Panc1 (cell line): ENCODE measurements around the gene CLMN. TPM values are rescaled to one million over a fixed set of nuclear protein-coding genes. Genes with fewer than 3 reads are reported as not detected.

Experiments used
- ATAC-seq: fragments of 200-7000 bp; cut with Tn5 transposase; 2 replicates; pipeline ENCODE4 v1.9.1; 2020; ENCODE audit warnings: mild to moderate bottlenecking, moderate library complexity
- BruUV-seq: library from RNA; stranded (reverse); fragments of 400-500 nt; replicated peaks from 2 replicates; lab custom pipeline; 2021; lab: Mats Ljungman, UMichigan
- CTCF ChIA-PET: fragments of 300-600 bp; sonication (Branson Sonifier 250); formaldehyde crosslinking; loops from one replicate; lab custom pipeline; 2022; ENCODE audit warnings: antibody characterized with exemption; lab: Charles Lee
- POLR2A ChIA-PET: fragments of 300-600 bp; sonication (Branson Sonifier 250); formaldehyde crosslinking; loops from one replicate; lab custom pipeline; 2022; ENCODE audit warnings: antibody characterized with exemption; lab: Charles Lee
- DNase-seq: peaks from one replicate; pipeline ENCODE4 v3.0.0-alpha.2; 2010; ENCODE audit warnings: low read depth, low spot score
- H3K27ac ChIP-seq: 2 replicates; pipeline ENCODE4 v1.5.1; 2011; ENCODE audit warnings: mild to moderate bottlenecking, low read length, inconsistent platforms
- H3K27me3 ChIP-seq: fragments of 200-500 bp; sonication (Bioruptor generic); 2 replicates; pipeline ENCODE4 v1.6.0; 2014; ENCODE audit warnings: low read length, inconsistent platforms; ENCODE audit not compliant: control insufficient read depth, insufficient read depth
- H3K36me3 ChIP-seq: fragments of 200-500 bp; sonication (Bioruptor generic); 2 replicates; pipeline ENCODE4 v1.5.1; 2014; ENCODE audit warnings: inconsistent platforms, mild to moderate bottlenecking, low read length, moderate library complexity; ENCODE audit not compliant: control insufficient read depth, insufficient read depth
- H3K4me1 ChIP-seq: 2 replicates; pipeline ENCODE4 v1.5.1; 2011; ENCODE audit warnings: inconsistent platforms, mild to moderate bottlenecking, low read length, moderate library complexity; ENCODE audit not compliant: control insufficient read depth, insufficient read depth
- H3K4me3 ChIP-seq, 2 experiments: 2 replicates each; pipeline ENCODE4 v1.5.1; 2011 to 2012; ENCODE audit warnings: low read depth in 2 of 2, low read length in 2 of 2, mild to moderate bottlenecking in 2 of 2, inconsistent platforms in 1 of 2, moderate library complexity in 1 of 2
- H3K9me3 ChIP-seq: fragments of 200-500 bp; sonication (Bioruptor generic); 2 replicates; pipeline ENCODE4 v1.5.1; 2014; ENCODE audit warnings: low read depth, mild to moderate bottlenecking, inconsistent platforms, low read length, moderate library complexity; ENCODE audit not compliant: control insufficient read depth, insufficient read depth
- POLR2AphosphoS5 ChIP-seq: IDR thresholded peaks from 2 replicates; pipeline ENCODE4 v1.6.1; 2012; ENCODE audit warnings: mild to moderate bottlenecking, low read depth, low read length, moderate library complexity
- SIN3A ChIP-seq: IDR thresholded peaks from 2 replicates; pipeline ENCODE4 v1.6.1; 2012; ENCODE audit warnings: low read depth, mild to moderate bottlenecking, low read length, moderate library complexity, borderline replicate concordance; ENCODE audit not compliant: insufficient read depth
- TCF7L2 ChIP-seq: IDR thresholded peaks from 2 replicates; pipeline ENCODE4 v1.6.1; 2011; ENCODE audit warnings: mild to moderate bottlenecking, low read depth, low read length, inconsistent platforms
- in situ Hi-C: cut with HindIII; loops from 2 replicates; pipeline ENCODE4 v1.10.0; 2016; ENCODE audit warnings: low sequenced_read_pairs, low pct_unique_long_range_greater_than_20kb
- intact Hi-C: fragments of 100-400 bp; cut with micrococcal nuclease; formaldehyde crosslinking; loops from one replicate; pipeline ENCODE4 v1.10.0; 2022; ENCODE audit not compliant: unreplicated experiment
- total RNA-seq: library from RNA; stranded (reverse); gene quantifications from one replicate; pipeline ENCODE4 v1.2.1, GENCODE V29; 2021; ENCODE audit not compliant: unreplicated experiment
- TF ChIP-seq, protein P1 (sequence below), 2 experiments: IDR thresholded peaks; 2 replicates each; pipeline ENCODE4 v1.6.1; 2011 to 2012; ENCODE audit warnings: low read depth in 2 of 2, control low read depth in 1 of 2, low read length in 1 of 2, mild to moderate bottlenecking in 1 of 2, moderate library complexity in 1 of 2; ENCODE audit not compliant: insufficient read depth in 1 of 2
- TF ChIP-seq, protein P2 (sequence below): fragments of 450-650 bp; IDR thresholded peaks from 2 replicates; pipeline ENCODE4 v1.5.1; 2017; ENCODE audit warnings: mild to moderate bottlenecking

CLMN gene
- total RNA-seq, 1 experiment from 2014 or later: 34.9 TPM

GRCh38 chr14:95323361-95323760, 3.7 kb upstream of the CLMN start:
- intact Hi-C loops: no loop called here

GRCh38 chr14:95322651-95323050, 2.9 kb upstream of the CLMN start:
- no peak overlapping the region; the same call in 1 of the 2 replicates for H3K27ac ChIP-seq
- in situ Hi-C loops: no loop called here
- TF ChIP-seq TCF7L2: no peak
- no peak for TF ChIP-seq POLR2AphosphoS5
- TF ChIP-seq, protein P1, sequence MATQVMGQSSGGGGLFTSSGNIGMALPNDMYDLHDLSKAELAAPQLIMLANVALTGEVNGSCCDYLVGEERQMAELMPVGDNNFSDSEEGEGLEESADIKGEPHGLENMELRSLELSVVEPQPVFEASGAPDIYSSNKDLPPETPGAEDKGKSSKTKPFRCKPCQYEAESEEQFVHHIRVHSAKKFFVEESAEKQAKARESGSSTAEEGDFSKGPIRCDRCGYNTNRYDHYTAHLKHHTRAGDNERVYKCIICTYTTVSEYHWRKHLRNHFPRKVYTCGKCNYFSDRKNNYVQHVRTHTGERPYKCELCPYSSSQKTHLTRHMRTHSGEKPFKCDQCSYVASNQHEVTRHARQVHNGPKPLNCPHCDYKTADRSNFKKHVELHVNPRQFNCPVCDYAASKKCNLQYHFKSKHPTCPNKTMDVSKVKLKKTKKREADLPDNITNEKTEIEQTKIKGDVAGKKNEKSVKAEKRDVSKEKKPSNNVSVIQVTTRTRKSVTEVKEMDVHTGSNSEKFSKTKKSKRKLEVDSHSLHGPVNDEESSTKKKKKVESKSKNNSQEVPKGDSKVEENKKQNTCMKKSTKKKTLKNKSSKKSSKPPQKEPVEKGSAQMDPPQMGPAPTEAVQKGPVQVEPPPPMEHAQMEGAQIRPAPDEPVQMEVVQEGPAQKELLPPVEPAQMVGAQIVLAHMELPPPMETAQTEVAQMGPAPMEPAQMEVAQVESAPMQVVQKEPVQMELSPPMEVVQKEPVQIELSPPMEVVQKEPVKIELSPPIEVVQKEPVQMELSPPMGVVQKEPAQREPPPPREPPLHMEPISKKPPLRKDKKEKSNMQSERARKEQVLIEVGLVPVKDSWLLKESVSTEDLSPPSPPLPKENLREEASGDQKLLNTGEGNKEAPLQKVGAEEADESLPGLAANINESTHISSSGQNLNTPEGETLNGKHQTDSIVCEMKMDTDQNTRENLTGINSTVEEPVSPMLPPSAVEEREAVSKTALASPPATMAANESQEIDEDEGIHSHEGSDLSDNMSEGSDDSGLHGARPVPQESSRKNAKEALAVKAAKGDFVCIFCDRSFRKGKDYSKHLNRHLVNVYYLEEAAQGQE (IDR thresholded peaks at IDR 0.05; ENCODE audit: insufficient read depth in 1 of 2, low read depth in 2 of 2, low read length in 1 of 2): no peak
- TF ChIP-seq, protein P2, sequence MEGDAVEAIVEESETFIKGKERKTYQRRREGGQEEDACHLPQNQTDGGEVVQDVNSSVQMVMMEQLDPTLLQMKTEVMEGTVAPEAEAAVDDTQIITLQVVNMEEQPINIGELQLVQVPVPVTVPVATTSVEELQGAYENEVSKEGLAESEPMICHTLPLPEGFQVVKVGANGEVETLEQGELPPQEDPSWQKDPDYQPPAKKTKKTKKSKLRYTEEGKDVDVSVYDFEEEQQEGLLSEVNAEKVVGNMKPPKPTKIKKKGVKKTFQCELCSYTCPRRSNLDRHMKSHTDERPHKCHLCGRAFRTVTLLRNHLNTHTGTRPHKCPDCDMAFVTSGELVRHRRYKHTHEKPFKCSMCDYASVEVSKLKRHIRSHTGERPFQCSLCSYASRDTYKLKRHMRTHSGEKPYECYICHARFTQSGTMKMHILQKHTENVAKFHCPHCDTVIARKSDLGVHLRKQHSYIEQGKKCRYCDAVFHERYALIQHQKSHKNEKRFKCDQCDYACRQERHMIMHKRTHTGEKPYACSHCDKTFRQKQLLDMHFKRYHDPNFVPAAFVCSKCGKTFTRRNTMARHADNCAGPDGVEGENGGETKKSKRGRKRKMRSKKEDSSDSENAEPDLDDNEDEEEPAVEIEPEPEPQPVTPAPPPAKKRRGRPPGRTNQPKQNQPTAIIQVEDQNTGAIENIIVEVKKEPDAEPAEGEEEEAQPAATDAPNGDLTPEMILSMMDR: no peak
- no peak for TF ChIP-seq SIN3A
- ChIA-PET POLR2A (no interaction called here), CTCF (no interaction called here)
- H3K27me3 ChIP-seq: no peaks in the 10 kb centered on the region
- H3K9me3 ChIP-seq: no peaks in the 10 kb centered on the region
- no peaks in the 10 kb centered on the region for H3K36me3 ChIP-seq
- no peak for DNase-seq
- intact Hi-C loops: no loop called here
- no peak overlapping the region for H3K4me3 ChIP-seq
- no peak for ATAC-seq
- H3K4me1 ChIP-seq: peaks cover 6% of the 10 kb centered on the region
- BruUV-seq: no TSS peak

More at GRCh38 chr14:95323361-95323760, 3.7 kb upstream of the CLMN start:
- CTCF ChIA-PET: no interaction called here
- H3K27ac ChIP-seq: no peak overlapping the region
- H3K27me3 ChIP-seq: no peaks in the 10 kb centered on the region
- H3K36me3 ChIP-seq: no peaks in the 10 kb centered on the region
- H3K4me3 ChIP-seq: no peak overlapping the region
- POLR2A ChIA-PET: no interaction called here
- in situ Hi-C loops: no loop called here
- no peaks in the 10 kb centered on the region for H3K9me3 ChIP-seq
- ATAC-seq (no peak), DNase-seq (no peak)
- no peak for TF ChIP-seq POLR2AphosphoS5
- TF ChIP-seq, protein P1 (IDR thresholded peaks at IDR 0.05; ENCODE audit: insufficient read depth in 1 of 2, low read depth in 2 of 2, low read length in 1 of 2): no peak
- TF ChIP-seq SIN3A: no peak
- TF ChIP-seq TCF7L2: no peak
- TF ChIP-seq, protein P2: no peak
- no TSS peak for BruUV-seq
- H3K4me1 ChIP-seq: peaks cover 6% of the 10 kb centered on the region
